GM12878 (cell line): ENCODE results near the gene PLA2G4E. TPM values are rescaled to one million over a fixed set of nuclear protein-coding genes. Genes with fewer than 3 reads are reported as not detected.

Experiments used
- ASH2L ChIP-seq: fragments of 300-600, 200-600 bp; sonication (generic); IDR thresholded peaks from 2 replicates; pipeline ENCODE4 v1.6.1; 2017; ENCODE audit warnings: low read depth, mild to moderate bottlenecking, borderline replicate concordance
- CEBPB ChIP-seq, 2 experiments: fragments of 150-350 bp in 1 of 2; IDR thresholded peaks; 2 replicates each; pipeline ENCODE4 v1.6.1; 2012 to 2014; ENCODE audit warnings: low read depth in 2 of 2, low read length in 2 of 2, borderline replicate concordance in 1 of 2, inconsistent platforms in 1 of 2
- CREM ChIP-seq: IDR thresholded peaks from 2 replicates; pipeline ENCODE4 v1.6.1; 2014; ENCODE audit warnings: antibody characterized with exemption, low read depth
- EGR1 ChIP-seq, 2 experiments: IDR thresholded peaks; 1 replicate in 1 of 2; 2 replicates in 1 of 2; pipeline ENCODE4 v1.6.1; 2011 to 2012; ENCODE audit warnings: low read depth in 2 of 2, low read length in 2 of 2, borderline replicate concordance in 1 of 2, mild to moderate bottlenecking in 1 of 2, moderate library complexity in 1 of 2
- FOS ChIP-seq: IDR thresholded peaks from 3 replicates; pipeline ENCODE4 v1.6.1; 2011; ENCODE audit warnings: borderline replicate concordance; ENCODE audit not compliant: insufficient read length; ENCODE audit errors: extremely low read depth
- IRF4 ChIP-seq: IDR thresholded peaks from 2 replicates; pipeline ENCODE4 v1.6.1; 2011; ENCODE audit warnings: low read depth, low read length
- NFXL1 ChIP-seq: fragments of 450-650 bp; IDR thresholded peaks from 2 replicates; pipeline ENCODE4 v1.6.1; 2017; ENCODE audit warnings: antibody characterized with exemption, mild to moderate bottlenecking, borderline replicate concordance
- NR2F1 ChIP-seq: fragments of 450-650 bp; conservative IDR thresholded peaks from 2 replicates; pipeline ENCODE4 v1.6.1; 2017; ENCODE audit warnings: mild to moderate bottlenecking
- PML ChIP-seq: IDR thresholded peaks from 2 replicates; pipeline ENCODE4 v1.6.1; 2012; ENCODE audit warnings: low read length, inconsistent platforms
- POLR2A ChIP-seq: IDR thresholded peaks from 2 replicates; pipeline ENCODE4 v1.6.1; 2011; ENCODE audit warnings: low read depth, mild to moderate bottlenecking, low read length
- POLR2AphosphoS2 ChIP-seq: IDR thresholded peaks from 2 replicates; pipeline ENCODE4 v1.6.1; 2011; ENCODE audit warnings: low read depth, mild to moderate bottlenecking, low read length, improper control_type of control experiment, moderate library complexity
- RAD21 ChIP-seq: IDR thresholded peaks from 2 replicates; pipeline ENCODE4 v1.6.1; 2011; ENCODE audit warnings: mild to moderate bottlenecking, low read depth, low read length, moderate library complexity; ENCODE audit not compliant: insufficient read depth
- RELA ChIP-seq: fragments of 450-650 bp; IDR thresholded peaks from 2 replicates; pipeline ENCODE4 v1.8.0; 2014; ENCODE audit warnings: borderline replicate concordance; ENCODE audit not compliant: partially characterized antibody
- RUNX3 ChIP-seq: IDR thresholded peaks from 2 replicates; pipeline ENCODE4 v1.6.1; 2012; ENCODE audit warnings: low read length, inconsistent platforms
- SMC3 ChIP-seq: IDR thresholded peaks from 2 replicates; pipeline ENCODE4 v1.6.1; 2011; ENCODE audit warnings: low read length, improper control_type of control experiment, borderline replicate concordance
- SP1 ChIP-seq: IDR thresholded peaks from one replicate; pipeline ENCODE4 v1.6.1; 2011; ENCODE audit warnings: low read depth, low read length
- SREBF2 ChIP-seq: IDR thresholded peaks from 2 replicates; pipeline ENCODE4 v1.6.1; 2012; ENCODE audit warnings: mild to moderate bottlenecking, low read length
- TAF1 ChIP-seq: IDR thresholded peaks from 2 replicates; pipeline ENCODE4 v1.6.1; 2011; ENCODE audit warnings: mild to moderate bottlenecking, low read depth, low read length, borderline replicate concordance
- YBX1 ChIP-seq: fragments of 450-650 bp; IDR thresholded peaks from 2 replicates; pipeline ENCODE4 v1.6.1; 2016; ENCODE audit warnings: antibody characterized with exemption
- ZNF622 ChIP-seq: fragments of 450-650 bp; IDR thresholded peaks from 2 replicates; pipeline ENCODE4 v1.6.1; 2017; ENCODE audit warnings: mild to moderate bottlenecking, inconsistent platforms
- polyA plus RNA-seq, 11 experiments: library from polyadenylated mRNA; depleted of rRNA in 4 of 11; unstranded in 6 of 11; stranded (reverse) in 5 of 11; fragments of >200 nt; fragmentation: Nextera tagmentation in 4 of 11; fragmentation: Illumina TruSeq in 1 of 11; extraction: Ambion mirVana in 4 of 11; extraction: Trizol in 1 of 11; gene quantifications; 1 replicate in 1 of 11; 2 replicates in 10 of 11; pipeline versions ENCODE4 v1.2.1 to v1.2.3, GENCODE V29; 2011 to 2016; ENCODE audit warnings: inconsistent platforms in 2 of 11, missing spikeins in 2 of 11, low read depth in 1 of 11
- total RNA-seq, 4 experiments: library from RNA; depleted of rRNA in 3 of 4; stranded (reverse); fragments of >200 nt in 3 of 4; fragmentation: Illumina TruSeq in 1 of 4; extraction: Trizol in 1 of 4; gene quantifications; 2 replicates each; pipeline versions ENCODE4 v1.2.1 to v1.2.3, GENCODE V29; 2013 to 2021
- TF ChIP-seq, protein P1 (sequence below): fragments of 450-650 bp; IDR thresholded peaks from 2 replicates; pipeline ENCODE4 v1.6.1; 2016; ENCODE audit warnings: mild to moderate bottlenecking
- TF ChIP-seq, protein P2 (sequence below): IDR thresholded peaks from 2 replicates; pipeline ENCODE4 v1.6.1; 2012; ENCODE audit warnings: low read length, inconsistent platforms
- TF ChIP-seq, protein P3 (sequence below): fragments of 450-650 bp; IDR thresholded peaks from 2 replicates; pipeline ENCODE4 v1.6.1; 2016; ENCODE audit warnings: mild to moderate bottlenecking
- TF ChIP-seq, protein P4 (sequence below): fragments of 450-650 bp; IDR thresholded peaks from 2 replicates; pipeline ENCODE4 v1.6.1; 2018; ENCODE audit warnings: borderline replicate concordance, mild to moderate bottlenecking; ENCODE audit not compliant: partially characterized antibody
- TF ChIP-seq, protein P5 (sequence below): fragments of 450-650 bp; IDR thresholded peaks from 2 replicates; pipeline ENCODE4 v1.6.1; 2014; ENCODE audit warnings: mild to moderate bottlenecking

The PLA2G4E gene
- total and polyA plus RNA-seq, 10 of the 15 experiments (the other 5 are each of a cell fraction or from before 2014, with no cell fraction given), result 0.05 to 0.32 (median 0.06) TPM; not detected in 5

DNA sequence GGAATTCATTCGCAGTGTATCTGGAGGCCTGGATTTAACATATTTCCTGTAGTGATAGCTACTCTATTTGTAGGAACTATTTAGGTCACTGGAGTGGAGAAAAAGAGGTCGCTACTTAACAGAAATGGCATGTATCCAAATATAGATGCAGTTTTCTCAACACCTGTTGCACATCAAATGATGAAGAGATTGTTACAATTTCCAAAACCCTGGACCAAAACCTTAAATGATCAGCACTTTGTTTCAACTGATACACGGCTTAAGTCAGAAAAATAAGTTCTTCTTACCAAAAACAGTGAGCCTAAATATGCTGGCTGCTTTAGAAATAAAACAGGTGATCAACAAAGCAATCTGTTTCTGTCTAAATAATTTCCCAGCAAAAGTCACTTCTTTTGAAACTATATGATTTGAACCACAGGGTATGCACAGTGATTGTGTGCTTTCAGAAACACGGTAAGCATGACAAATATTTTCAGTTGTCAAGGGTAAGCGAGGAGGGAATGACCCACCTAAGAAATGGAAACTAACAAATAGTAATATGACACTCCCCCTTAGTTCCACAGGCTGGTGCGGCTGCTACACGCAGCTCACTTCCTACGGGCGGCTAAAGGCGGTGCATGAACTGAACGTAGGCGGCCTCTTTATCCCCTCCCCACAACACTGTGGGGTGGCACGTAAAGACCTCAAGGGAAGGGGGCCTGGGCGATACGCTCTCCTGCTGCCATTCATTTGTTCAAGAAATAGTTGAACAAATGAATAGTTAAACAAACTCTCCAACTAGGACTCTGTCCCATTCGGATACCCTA lies 49.5 kb downstream of the PLA2G4E start (continued):
- TF ChIP-seq, protein P1, sequence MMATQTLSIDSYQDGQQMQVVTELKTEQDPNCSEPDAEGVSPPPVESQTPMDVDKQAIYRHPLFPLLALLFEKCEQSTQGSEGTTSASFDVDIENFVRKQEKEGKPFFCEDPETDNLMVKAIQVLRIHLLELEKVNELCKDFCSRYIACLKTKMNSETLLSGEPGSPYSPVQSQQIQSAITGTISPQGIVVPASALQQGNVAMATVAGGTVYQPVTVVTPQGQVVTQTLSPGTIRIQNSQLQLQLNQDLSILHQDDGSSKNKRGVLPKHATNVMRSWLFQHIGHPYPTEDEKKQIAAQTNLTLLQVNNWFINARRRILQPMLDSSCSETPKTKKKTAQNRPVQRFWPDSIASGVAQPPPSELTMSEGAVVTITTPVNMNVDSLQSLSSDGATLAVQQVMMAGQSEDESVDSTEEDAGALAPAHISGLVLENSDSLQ, result peak; percentile 68; the same call in 1 of the 2 replicates
- peak; percentile 70 for TF ChIP-seq RELA
- TF ChIP-seq CEBPB (IDR thresholded peaks at IDR 0.05; ENCODE audit: borderline replicate concordance in 1 of 2, low read depth in 2 of 2, low read length in 2 of 2), result no peak
- no peak for TF ChIP-seq FOS
- no peak for TF ChIP-seq RAD21
- no peak; the same call in 1 of the 2 replicates for TF ChIP-seq IRF4
- TF ChIP-seq ASH2L, result no peak
- TF ChIP-seq SP1, result no peak
- no peak for TF ChIP-seq SMC3
- TF ChIP-seq RUNX3, result peak; percentile 66
- no peak for TF ChIP-seq PML
- TF ChIP-seq, protein P2, sequence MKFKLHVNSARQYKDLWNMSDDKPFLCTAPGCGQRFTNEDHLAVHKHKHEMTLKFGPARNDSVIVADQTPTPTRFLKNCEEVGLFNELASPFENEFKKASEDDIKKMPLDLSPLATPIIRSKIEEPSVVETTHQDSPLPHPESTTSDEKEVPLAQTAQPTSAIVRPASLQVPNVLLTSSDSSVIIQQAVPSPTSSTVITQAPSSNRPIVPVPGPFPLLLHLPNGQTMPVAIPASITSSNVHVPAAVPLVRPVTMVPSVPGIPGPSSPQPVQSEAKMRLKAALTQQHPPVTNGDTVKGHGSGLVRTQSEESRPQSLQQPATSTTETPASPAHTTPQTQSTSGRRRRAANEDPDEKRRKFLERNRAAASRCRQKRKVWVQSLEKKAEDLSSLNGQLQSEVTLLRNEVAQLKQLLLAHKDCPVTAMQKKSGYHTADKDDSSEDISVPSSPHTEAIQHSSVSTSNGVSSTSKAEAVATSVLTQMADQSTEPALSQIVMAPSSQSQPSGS, result no peak
- TF ChIP-seq ZNF622, result no peak
- peak; percentile 71 for TF ChIP-seq POLR2A
- TF ChIP-seq SREBF2, result no peak
- no peak for TF ChIP-seq NFXL1
- TF ChIP-seq, protein P3, sequence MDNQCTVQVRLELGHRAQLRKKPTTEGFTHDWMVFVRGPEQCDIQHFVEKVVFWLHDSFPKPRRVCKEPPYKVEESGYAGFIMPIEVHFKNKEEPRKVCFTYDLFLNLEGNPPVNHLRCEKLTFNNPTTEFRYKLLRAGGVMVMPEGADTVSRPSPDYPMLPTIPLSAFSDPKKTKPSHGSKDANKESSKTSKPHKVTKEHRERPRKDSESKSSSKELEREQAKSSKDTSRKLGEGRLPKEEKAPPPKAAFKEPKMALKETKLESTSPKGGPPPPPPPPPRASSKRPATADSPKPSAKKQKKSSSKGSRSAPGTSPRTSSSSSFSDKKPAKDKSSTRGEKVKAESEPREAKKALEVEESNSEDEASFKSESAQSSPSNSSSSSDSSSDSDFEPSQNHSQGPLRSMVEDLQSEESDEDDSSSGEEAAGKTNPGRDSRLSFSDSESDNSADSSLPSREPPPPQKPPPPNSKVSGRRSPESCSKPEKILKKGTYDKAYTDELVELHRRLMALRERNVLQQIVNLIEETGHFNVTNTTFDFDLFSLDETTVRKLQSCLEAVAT, result peak; percentile 65
- peak; percentile 59; the same call in 1 of the 2 replicates for TF ChIP-seq CREM
- TF ChIP-seq, protein P4, sequence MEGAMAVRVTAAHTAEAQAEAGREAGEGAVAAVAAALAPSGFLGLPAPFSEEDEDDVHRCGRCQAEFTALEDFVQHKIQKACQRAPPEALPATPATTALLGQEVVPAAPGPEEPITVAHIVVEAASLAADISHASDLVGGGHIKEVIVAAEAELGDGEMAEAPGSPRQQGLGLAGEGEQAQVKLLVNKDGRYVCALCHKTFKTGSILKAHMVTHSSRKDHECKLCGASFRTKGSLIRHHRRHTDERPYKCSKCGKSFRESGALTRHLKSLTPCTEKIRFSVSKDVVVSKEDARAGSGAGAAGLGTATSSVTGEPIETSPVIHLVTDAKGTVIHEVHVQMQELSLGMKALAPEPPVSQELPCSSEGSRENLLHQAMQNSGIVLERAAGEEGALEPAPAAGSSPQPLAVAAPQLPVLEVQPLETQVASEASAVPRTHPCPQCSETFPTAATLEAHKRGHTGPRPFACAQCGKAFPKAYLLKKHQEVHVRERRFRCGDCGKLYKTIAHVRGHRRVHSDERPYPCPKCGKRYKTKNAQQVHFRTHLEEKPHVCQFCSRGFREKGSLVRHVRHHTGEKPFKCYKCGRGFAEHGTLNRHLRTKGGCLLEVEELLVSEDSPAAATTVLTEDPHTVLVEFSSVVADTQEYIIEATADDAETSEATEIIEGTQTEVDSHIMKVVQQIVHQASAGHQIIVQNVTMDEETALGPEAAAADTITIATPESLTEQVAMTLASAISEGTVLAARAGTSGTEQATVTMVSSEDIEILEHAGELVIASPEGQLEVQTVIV, result no peak
- TF ChIP-seq EGR1 (IDR thresholded peaks at IDR 0.05; ENCODE audit: borderline replicate concordance in 1 of 2, low read depth in 2 of 2, low read length in 2 of 2), result no peak
- no peak for TF ChIP-seq YBX1
- peak; percentile 84 for TF ChIP-seq TAF1
- TF ChIP-seq, protein P5, sequence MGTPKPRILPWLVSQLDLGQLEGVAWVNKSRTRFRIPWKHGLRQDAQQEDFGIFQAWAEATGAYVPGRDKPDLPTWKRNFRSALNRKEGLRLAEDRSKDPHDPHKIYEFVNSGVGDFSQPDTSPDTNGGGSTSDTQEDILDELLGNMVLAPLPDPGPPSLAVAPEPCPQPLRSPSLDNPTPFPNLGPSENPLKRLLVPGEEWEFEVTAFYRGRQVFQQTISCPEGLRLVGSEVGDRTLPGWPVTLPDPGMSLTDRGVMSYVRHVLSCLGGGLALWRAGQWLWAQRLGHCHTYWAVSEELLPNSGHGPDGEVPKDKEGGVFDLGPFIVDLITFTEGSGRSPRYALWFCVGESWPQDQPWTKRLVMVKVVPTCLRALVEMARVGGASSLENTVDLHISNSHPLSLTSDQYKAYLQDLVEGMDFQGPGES, result no peak
- peak; percentile 64 for TF ChIP-seq POLR2AphosphoS2
- TF ChIP-seq NR2F1, result no peak
